ENCODE data around the gene CRIP1. TPM values are rescaled to one million over a fixed set of nuclear protein-coding genes. Genes with fewer than 3 reads are reported as not detected.

CRIP1 gene
- total RNA-seq, 2 donors from 2014 or later = 146 to 174 TPM

- ATAC-seq (replicated peaks in 1 of 2) = no peak
- Mint-ChIP-seq H3K27ac (no peak overlapping the region), H3K4me3 (peak overlapping the region; percentile 87 to 91), H3K9me3 (no peaks in the 10 kb centered on the region), H3K4me1 (ENCODE audit: low read depth) (peaks cover 15% of the 10 kb centered on the region), H3K36me3 (ENCODE audit: insufficient read depth in 2 of 2) (no peaks in the 10 kb centered on the region), H3K27me3 (ENCODE audit: low read depth) (peaks cover 1% of the 10 kb centered on the region)
- no peak for DNase-seq
Measured at GRCh38 chr14:105531088-105531893, 44.6 kb downstream of the CRIP1 start.

GRCh38 chr14:105531894-105532623 lies 45.4 kb downstream of the CRIP1 start:
- peaks cover 7% of the 10 kb centered on the region for H3K27me3 Mint-ChIP-seq (ENCODE audit: low read depth)
- no peak overlapping the region for H3K27ac Mint-ChIP-seq
- peaks cover 13% of the 10 kb centered on the region for H3K4me1 Mint-ChIP-seq (ENCODE audit: low read depth)
- no peaks in the 10 kb centered on the region for H3K9me3 Mint-ChIP-seq
- DNase-seq = no peak
- no peak overlapping the region for H3K4me3 Mint-ChIP-seq
- no peaks in the 10 kb centered on the region for H3K36me3 Mint-ChIP-seq (ENCODE audit: insufficient read depth in 2 of 2)
- no peak for ATAC-seq (replicated peaks in 1 of 2)

- H3K27me3 Mint-ChIP-seq (ENCODE audit: low read depth) = peaks cover 7% of the 10 kb centered on the region
- no peak for ATAC-seq (replicated peaks in 1 of 2)
Measured at GRCh38 chr14:105532735-105533141, 46.1 kb downstream of the CRIP1 start.

GRCh38 chr14:105533391-105533790 lies 46.7 kb downstream of the CRIP1 start:
- Mint-ChIP-seq H3K4me3 (no peak overlapping the region), H3K9me3 (no peaks in the 10 kb centered on the region), H3K27me3 (ENCODE audit: low read depth) (peaks cover 8% of the 10 kb centered on the region), H3K4me1 (ENCODE audit: low read depth) (peaks cover 15% of the 10 kb centered on the region), H3K27ac (no peak overlapping the region), H3K36me3 (ENCODE audit: insufficient read depth in 2 of 2) (no peaks in the 10 kb centered on the region)
- DNase-seq (no peak), ATAC-seq (replicated peaks in 1 of 2) (no peak)

More at GRCh38 chr14:105532735-105533141, 46.1 kb downstream of the CRIP1 start:
- Mint-ChIP-seq H3K9me3 (no peaks in the 10 kb centered on the region), H3K4me1 (ENCODE audit: low read depth) (peaks cover 10% of the 10 kb centered on the region), H3K36me3 (ENCODE audit: insufficient read depth in 2 of 2) (no peaks in the 10 kb centered on the region), H3K4me3 (no peak overlapping the region), H3K27ac (no peak overlapping the region)
- peak in 1 of 2 donors; percentile 23 for DNase-seq

GRCh38 chr14:105533811-105534498 lies 47.3 kb downstream of the CRIP1 start:
- Mint-ChIP-seq H3K4me3 (no peak overlapping the region), H3K36me3 (ENCODE audit: insufficient read depth in 2 of 2) (no peaks in the 10 kb centered on the region), H3K27ac (no peak overlapping the region), H3K27me3 (ENCODE audit: low read depth) (peaks cover 14% of the 10 kb centered on the region), H3K9me3 (no peaks in the 10 kb centered on the region), H3K4me1 (ENCODE audit: low read depth) (peaks cover 15% of the 10 kb centered on the region)
- ATAC-seq (replicated peaks in 1 of 2) (no peak), DNase-seq (no peak)

GRCh38 chr14:105534586-105534985 lies 47.9 kb downstream of the CRIP1 start:
- peaks cover 16% of the 10 kb centered on the region for H3K27me3 Mint-ChIP-seq (ENCODE audit: low read depth)
- DNase-seq = no peak
- H3K4me3 Mint-ChIP-seq = no peak overlapping the region
- no peak for ATAC-seq (replicated peaks in 1 of 2)
- no peak overlapping the region for H3K27ac Mint-ChIP-seq
- H3K9me3 Mint-ChIP-seq = no peaks in the 10 kb centered on the region
- H3K36me3 Mint-ChIP-seq (ENCODE audit: insufficient read depth in 2 of 2) = no peaks in the 10 kb centered on the region
- peaks cover 15% of the 10 kb centered on the region for H3K4me1 Mint-ChIP-seq (ENCODE audit: low read depth)

- DNase-seq (no peak), ATAC-seq (replicated peaks in 1 of 2) (no peak)
- Mint-ChIP-seq H3K27ac (no peak overlapping the region), H3K4me1 (ENCODE audit: low read depth) (peaks cover 5% of the 10 kb centered on the region), H3K9me3 (no peaks in the 10 kb centered on the region), H3K4me3 (no peak overlapping the region), H3K36me3 (ENCODE audit: insufficient read depth in 2 of 2) (no peaks in the 10 kb centered on the region), H3K27me3 (ENCODE audit: low read depth) (peaks cover 16% of the 10 kb centered on the region)
Measured at GRCh38 chr14:105536051-105536450, 49.4 kb downstream of the CRIP1 start.

GRCh38 chr14:105536691-105537579 lies 50.2 kb downstream of the CRIP1 start:
- no peak for ATAC-seq (replicated peaks in 1 of 2)
- Mint-ChIP-seq H3K4me1 (ENCODE audit: low read depth) (peaks cover 5% of the 10 kb centered on the region), H3K36me3 (ENCODE audit: insufficient read depth in 2 of 2) (peaks cover 0 to 2% of the 10 kb centered on the region in 2 donors)

GRCh38 chr14:105537580-105538474 lies 51.1 kb downstream of the CRIP1 start:
- Mint-ChIP-seq H3K4me3 (peak overlapping the region in 1 of 2 donors; percentile 45), H3K36me3 (ENCODE audit: insufficient read depth in 2 of 2) (peaks cover 0 to 2% of the 10 kb centered on the region in 2 donors), H3K4me1 (ENCODE audit: low read depth) (peaks cover 5% of the 10 kb centered on the region), H3K27me3 (ENCODE audit: low read depth) (peaks cover 29% of the 10 kb centered on the region), H3K9me3 (peaks cover 0 to 3% of the 10 kb centered on the region in 2 donors), H3K27ac (no peak overlapping the region)
- ATAC-seq (replicated peaks in 1 of 2) = peak; percentile 84
- peak; percentile 72 to 83 for DNase-seq

More at GRCh38 chr14:105536691-105537579, 50.2 kb downstream of the CRIP1 start:
- Mint-ChIP-seq H3K27ac (no peak overlapping the region), H3K4me3 (no peak overlapping the region), H3K27me3 (ENCODE audit: low read depth) (peaks cover 23% of the 10 kb centered on the region), H3K9me3 (no peaks in the 10 kb centered on the region)
- no peak for DNase-seq
